Keratinocyte (primary cell): Measurements from ENCODE around the gene GNG4. TPM values are rescaled to one million over a fixed set of nuclear protein-coding genes. Genes with fewer than 3 reads are reported as not detected.
"Not testable (repeated sequence)": the region's sequence is repeated elsewhere in the genome, so short reads cannot be mapped to it uniquely, and the experiment has no call there.

Experiments used
- DNase-seq: peaks from one replicate; pipeline ENCODE4 v3.0.0-alpha.2; 2011; ENCODE audit warnings: low read depth, missing footprints, low spot score
- FAIRE-seq: peaks from 2 replicates; lab custom pipeline; 2011; peaks lifted over from hg19 to GRCh38; lab: Jason Lieb, UNC
- H2AFZ ChIP-seq: 2 replicates; pipeline ENCODE4 v1.6.0; 2012; ENCODE audit warnings: low read length, control low read depth, inconsistent platforms; ENCODE audit not compliant: control insufficient read depth
- H3K27ac ChIP-seq: 2 replicates; pipeline ENCODE4 v1.5.1; 2011; ENCODE audit warnings: low read length; ENCODE audit not compliant: control insufficient read depth, insufficient read depth
- H3K27me3 ChIP-seq: 3 replicates; pipeline ENCODE4 v1.6.0; 2011; ENCODE audit warnings: low read length; ENCODE audit not compliant: control insufficient read depth, insufficient read depth; ENCODE audit errors: extremely low read depth
- H3K36me3 ChIP-seq, 2 experiments: 2 replicates in 1 of 2; 3 replicates in 1 of 2; pipeline ENCODE4 v1.5.1; 2011; ENCODE audit warnings: low read length in 2 of 2, mild to moderate bottlenecking in 1 of 2; ENCODE audit not compliant: control insufficient read depth in 2 of 2, insufficient read depth in 2 of 2; ENCODE audit errors: extremely low read depth in 1 of 2
- H3K4me1 ChIP-seq: 3 replicates; pipeline ENCODE4 v1.5.1; 2011; ENCODE audit warnings: low read length; ENCODE audit not compliant: control insufficient read depth, insufficient read depth; ENCODE audit errors: extremely low read depth
- H3K4me2 ChIP-seq: 3 replicates; pipeline ENCODE4 v1.6.0; 2011; ENCODE audit warnings: low read depth, low read length; ENCODE audit not compliant: control insufficient read depth, insufficient read depth; ENCODE audit errors: extremely low read depth
- H3K4me3 ChIP-seq, 3 experiments: fragments of 200-600 bp in 1 of 3; sonication (generic) in 1 of 3; 2 replicates in 2 of 3; 3 replicates in 1 of 3; pipeline ENCODE4 v1.5.1; 2011 to 2016; ENCODE audit warnings: low read length in 3 of 3, mild to moderate bottlenecking in 3 of 3, control low read depth in 2 of 3, inconsistent platforms in 1 of 3, low read depth in 1 of 3, mixed read lengths in 1 of 3, mixed run types in 1 of 3, moderate library complexity in 1 of 3; ENCODE audit not compliant: control insufficient read depth in 2 of 3, insufficient read depth in 2 of 3; ENCODE audit errors: extremely low read depth in 1 of 3
- H3K79me2 ChIP-seq: 2 replicates; pipeline ENCODE4 v1.6.0; 2012; ENCODE audit warnings: low read length; ENCODE audit not compliant: control insufficient read depth, insufficient read depth
- H3K9ac ChIP-seq: 3 replicates; pipeline ENCODE4 v1.6.0; 2011; ENCODE audit warnings: low read length; ENCODE audit not compliant: control insufficient read depth, insufficient read depth; ENCODE audit errors: extremely low read depth
- H3K9me1 ChIP-seq: 3 replicates; pipeline ENCODE4 v1.6.0; 2011; ENCODE audit warnings: low read length; ENCODE audit not compliant: control insufficient read depth, insufficient read depth; ENCODE audit errors: extremely low read depth
- H3K9me3 ChIP-seq: 2 replicates; pipeline ENCODE4 v1.5.1; 2012; ENCODE audit warnings: low read depth, low read length; ENCODE audit not compliant: control insufficient read depth
- H4K20me1 ChIP-seq: 3 replicates; pipeline ENCODE4 v1.6.0; 2011; ENCODE audit warnings: low read length; ENCODE audit not compliant: control insufficient read depth, insufficient read depth; ENCODE audit errors: extremely low read depth
- CTCF ChIP-seq, 3 experiments: IDR thresholded peaks in 1 of 3; conservative IDR thresholded peaks in 1 of 3; optimal IDR thresholded peaks in 1 of 3; 2 replicates in 2 of 3; 3 replicates in 1 of 3; pipeline versions ENCODE3 to v1.5.1; 2011; ENCODE audit warnings: low read length in 3 of 3, mild to moderate bottlenecking in 3 of 3, moderate library complexity in 2 of 3, control low read depth in 1 of 3, inconsistent platforms in 1 of 3; ENCODE audit not compliant: insufficient read depth in 2 of 3; ENCODE audit errors: extremely low read depth in 1 of 3
- EZH2 ChIP-seq: IDR thresholded peaks from one replicate; pipeline ENCODE4 v1.6.1; 2012; ENCODE audit warnings: inconsistent platforms, mild to moderate bottlenecking, low read length, moderate library complexity
- dilution Hi-C: fragments of 300-500 bp; cut with MboI; formaldehyde crosslinking; loops from one replicate; pipeline ENCODE4 v1.7.0; 2020; ENCODE audit warnings: low sequenced_read_pairs; ENCODE audit not compliant: extremely low pct_ligation_motif_present
- polyA plus RNA-seq, 5 experiments: library from polyadenylated mRNA; depleted of rRNA in 3 of 5; stranded (reverse) in 3 of 5; stranded (forward) in 1 of 5; unstranded in 1 of 5; fragments of >200 nt; gene quantifications; 1 replicate in 1 of 5; 2 replicates in 3 of 5; 3 replicates in 1 of 5; pipeline versions ENCODE4 v1.2.1 to v1.2.3, GENCODE V29; 2011 to 2012; ENCODE audit warnings: missing spikeins in 2 of 5, low read depth in 1 of 5, low replicate concordance in 1 of 5

The GNG4 gene
- polyA plus RNA-seq, 1 donor (not counting 4 experiments of a cell fraction or from before 2014, with no cell fraction given), result 0.07 TPM

GRCh38 chr1:235575597-235575996 lies 74.0 kb downstream of the GNG4 start:
- H3K27ac ChIP-seq, result no peak overlapping the region
- H3K4me1 ChIP-seq, result no peaks in the 10 kb centered on the region
- H2AFZ ChIP-seq, result no peak overlapping the region
- H4K20me1 ChIP-seq, result no peaks in the 10 kb centered on the region
- no peaks in the 10 kb centered on the region for H3K79me2 ChIP-seq
- no peak overlapping the region for H3K4me3 ChIP-seq
- no peaks in the 10 kb centered on the region for H3K27me3 ChIP-seq
- no peak overlapping the region for H3K9ac ChIP-seq
- H3K9me1 ChIP-seq, result no peaks in the 10 kb centered on the region
- no peak for TF ChIP-seq CTCF (optimal IDR thresholded peaks at IDR 0.05 in 1 of 3, IDR thresholded peaks at IDR 0.05 in 1 of 3, conservative IDR thresholded peaks at IDR 0.05 in 1 of 3; ENCODE audit: extremely low read depth in 1 of 3, insufficient read depth in 2 of 3, low read length in 3 of 3)
- no peak for TF ChIP-seq EZH2
- dilution Hi-C loops, result no loop called here
- FAIRE-seq, result no peak
- DNase-seq, result no peak
- H3K4me2 ChIP-seq, result no peak overlapping the region
- no peaks in the 10 kb centered on the region for H3K9me3 ChIP-seq
- H3K36me3 ChIP-seq, result no peaks in the 10 kb centered on the region

GRCh38 chr1:235573880-235574279 lies 75.7 kb downstream of the GNG4 start:
- Histone ChIP-seq H3K4me1 (no peaks in the 10 kb centered on the region), H3K36me3 (no peaks in the 10 kb centered on the region), H3K4me2 (no peak overlapping the region), H3K9me1 (no peaks in the 10 kb centered on the region), H2AFZ (no peak overlapping the region), H4K20me1 (no peaks in the 10 kb centered on the region), H3K9me3 (no peaks in the 10 kb centered on the region), H3K4me3 (no peak overlapping the region), H3K9ac (no peak overlapping the region), H3K27me3 (no peaks in the 10 kb centered on the region), H3K79me2 (no peaks in the 10 kb centered on the region), H3K27ac (no peak overlapping the region)
- TF ChIP-seq EZH2 (no peak), CTCF (optimal IDR thresholded peaks at IDR 0.05 in 1 of 3, IDR thresholded peaks at IDR 0.05 in 1 of 3, conservative IDR thresholded peaks at IDR 0.05 in 1 of 3; ENCODE audit: extremely low read depth in 1 of 3, insufficient read depth in 2 of 3, low read length in 3 of 3) (no peak)
- dilution Hi-C loops, result no loop called here
- FAIRE-seq (no peak), DNase-seq (no peak)

- H3K79me2 ChIP-seq, H3K9me1 ChIP-seq, H3K9me3 ChIP-seq, H3K27me3 ChIP-seq, H3K36me3 ChIP-seq, H2AFZ ChIP-seq, H3K27ac ChIP-seq, H3K4me2 ChIP-seq, dilution Hi-C loops, H4K20me1 ChIP-seq, H3K4me1 ChIP-seq, FAIRE-seq, H3K4me3 ChIP-seq, DNase-seq, H3K9ac ChIP-seq: not testable (repeated sequence)
Measured at GRCh38 chr1:235572971-235573370, 76.6 kb downstream of the GNG4 start.
